NCI-H1092 treated with DMSO at 0.1 percent for 48 hours (cell line): ENCODE results near the gene PTPA.
A peak's percentile ranks its signal among the peaks of the same experiment; 100 is the strongest.
"Not testable (repeated sequence)": the region's sequence is repeated elsewhere in the genome, so short reads cannot be mapped to it uniquely, and the experiment has no call there.

Experiments
- DNase-seq: peaks from one replicate; lab custom pipeline; 2025; lab: John Stamatoyannopoulos, UW

Gene PTPA

GRCh38 chr9:129160712-129161533, 49.7 kb downstream of the PTPA start:
- DNase-seq = no peak

DNA sequence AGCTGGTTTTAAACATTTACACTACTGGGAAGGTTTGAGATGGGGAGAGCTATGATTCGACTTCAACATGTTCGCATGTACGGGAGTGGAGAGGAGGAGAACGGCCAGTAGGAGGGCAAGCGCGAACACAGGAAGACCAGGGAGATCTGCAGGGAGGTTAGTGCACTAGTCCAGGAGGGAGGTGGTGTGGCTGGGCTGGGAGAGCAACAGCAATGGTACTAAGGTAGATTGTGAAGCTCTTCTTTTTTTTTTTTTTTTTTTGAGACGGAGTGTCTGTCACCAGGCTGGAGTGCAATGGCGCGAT, 50.3 kb downstream of the PTPA start:
- no peak for DNase-seq

GRCh38 chr9:129162497-129163197, 51.4 kb downstream of the PTPA start:
- DNase-seq = no peak

GRCh38 chr9:129163198-129163670, 52.0 kb downstream of the PTPA start:
- not testable (repeated sequence) for DNase-seq

DNA sequence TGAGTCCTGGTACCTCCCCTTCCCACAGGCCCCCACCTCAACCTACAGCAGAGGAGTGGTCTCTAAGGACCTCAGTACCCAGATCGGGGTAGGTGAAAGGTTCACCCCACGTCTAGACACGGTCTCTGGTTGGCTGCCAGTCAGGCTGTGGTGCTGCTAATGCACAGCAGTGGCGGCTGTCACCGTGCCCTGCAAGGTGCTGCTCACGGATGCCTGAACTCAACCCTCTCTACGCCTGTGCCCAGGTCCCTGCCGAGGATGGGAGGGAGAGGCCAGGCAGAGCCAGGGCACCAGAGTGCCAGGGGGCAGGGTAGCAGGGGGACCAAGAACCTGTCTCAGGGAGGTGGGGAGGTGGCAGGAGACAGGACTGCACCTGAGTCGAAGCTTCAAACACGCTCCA, 52.5 kb downstream of the PTPA start:
- no peak for DNase-seq

- no peak for DNase-seq
Measured at GRCh38 chr9:129164246-129164930, 53.2 kb downstream of the PTPA start.

DNA sequence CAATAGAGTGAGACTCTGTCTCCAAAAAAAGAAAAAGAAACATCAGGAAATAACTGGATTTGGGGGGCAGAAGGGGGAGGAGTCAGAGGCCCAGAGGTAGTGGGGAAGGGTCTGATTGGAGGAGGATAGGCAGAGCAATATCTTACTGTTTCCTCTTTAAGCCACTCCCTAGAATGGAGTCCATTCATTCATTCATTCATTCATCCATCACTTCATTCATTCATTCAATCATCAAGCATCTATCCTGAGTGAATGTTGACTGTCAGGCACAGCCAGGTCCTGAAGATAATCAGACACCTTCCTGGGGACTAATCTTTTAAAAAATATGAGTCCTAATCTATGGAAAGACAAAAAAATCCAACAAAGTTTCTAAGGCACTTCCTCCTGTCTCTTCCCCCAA, 54.0 kb downstream of the PTPA start:
- DNase-seq = no peak

- no peak for DNase-seq
Measured at GRCh38 chr9:129166623-129167557, 55.7 kb downstream of the PTPA start.

DNA sequence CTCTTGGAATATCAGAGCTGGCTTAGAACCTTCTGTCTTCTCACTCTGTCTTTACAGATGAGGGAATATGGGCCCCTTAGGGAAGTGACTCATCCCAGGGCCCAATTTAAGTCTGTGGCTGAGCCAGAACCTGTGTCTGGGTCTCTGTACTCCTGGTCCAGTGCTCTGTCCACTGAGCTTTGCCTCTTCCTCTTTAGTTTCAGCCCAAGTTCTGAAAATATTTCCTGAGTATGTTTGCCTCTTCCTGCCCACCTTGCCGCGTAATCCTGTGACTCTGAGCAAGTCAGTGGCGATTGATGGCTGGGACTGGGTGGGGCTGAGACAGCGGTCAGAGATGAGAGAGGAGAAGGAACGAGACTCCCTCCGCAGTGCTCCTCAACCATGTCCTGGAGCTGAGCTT, 59.0 kb downstream of the PTPA start:
- no peak for DNase-seq

GRCh38 chr9:129171993-129172751, 61.0 kb downstream of the PTPA start:
- no peak for DNase-seq

DNA sequence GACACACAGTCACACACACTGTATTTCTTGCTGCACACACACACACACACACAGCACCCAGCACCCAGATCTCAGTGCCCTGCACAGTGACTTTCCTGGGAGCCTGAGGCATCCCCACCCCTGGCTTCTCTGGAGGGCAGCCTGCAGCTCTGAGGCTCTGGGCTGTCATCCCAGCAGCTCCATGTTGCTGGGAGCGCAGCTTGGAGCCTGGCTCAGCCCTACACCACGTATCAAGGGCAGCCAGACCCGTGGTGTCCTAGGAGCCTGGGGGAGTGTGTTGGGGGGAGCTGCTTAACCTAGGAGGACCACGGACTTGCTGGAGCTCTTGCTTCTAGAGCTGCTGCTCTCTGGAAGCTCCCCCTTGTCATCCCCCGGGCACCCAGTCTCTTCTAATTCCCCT, 61.6 kb downstream of the PTPA start:
- DNase-seq = no peak

- no peak for DNase-seq
Measured at GRCh38 chr9:129173296-129174101, 62.3 kb downstream of the PTPA start.

DNA sequence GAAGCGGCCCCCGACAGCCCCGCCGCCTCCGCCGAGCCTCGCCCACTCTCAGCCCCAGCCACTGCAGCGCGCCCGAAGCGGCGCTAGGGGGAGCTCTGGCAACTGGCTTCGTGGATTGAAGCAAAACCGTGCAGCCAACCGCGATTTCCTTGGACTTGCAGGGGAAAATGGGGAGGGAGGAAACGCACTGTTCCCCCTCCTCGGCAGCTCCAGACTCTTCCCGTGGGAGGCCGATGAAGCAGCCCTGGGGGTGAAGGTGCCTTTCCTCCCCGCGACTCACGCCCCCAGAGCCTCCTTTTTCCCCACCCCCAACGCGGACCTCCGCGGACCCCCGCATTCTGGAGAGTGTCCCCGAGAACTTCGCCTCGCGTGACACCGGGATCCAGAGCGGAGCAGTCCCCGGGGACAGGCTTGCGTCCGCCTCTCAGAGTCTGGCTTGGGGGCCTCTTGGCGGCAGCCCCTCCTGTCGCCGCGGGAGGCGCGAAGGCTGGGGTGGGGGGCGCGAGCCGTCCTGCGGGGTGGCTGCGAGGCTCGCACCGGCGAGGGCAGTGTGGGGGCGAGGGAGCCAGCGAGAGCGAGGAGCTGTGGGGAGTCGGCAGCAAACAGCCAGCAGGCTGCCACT, 63.0 kb downstream of the PTPA start:
- DNase-seq = peak; percentile 77

- peak; percentile 9 for DNase-seq
Measured at GRCh38 chr9:129174724-129175514, 63.7 kb downstream of the PTPA start.

- DNase-seq = no peak
Measured at GRCh38 chr9:129175515-129175824, 64.3 kb downstream of the PTPA start.

DNA sequence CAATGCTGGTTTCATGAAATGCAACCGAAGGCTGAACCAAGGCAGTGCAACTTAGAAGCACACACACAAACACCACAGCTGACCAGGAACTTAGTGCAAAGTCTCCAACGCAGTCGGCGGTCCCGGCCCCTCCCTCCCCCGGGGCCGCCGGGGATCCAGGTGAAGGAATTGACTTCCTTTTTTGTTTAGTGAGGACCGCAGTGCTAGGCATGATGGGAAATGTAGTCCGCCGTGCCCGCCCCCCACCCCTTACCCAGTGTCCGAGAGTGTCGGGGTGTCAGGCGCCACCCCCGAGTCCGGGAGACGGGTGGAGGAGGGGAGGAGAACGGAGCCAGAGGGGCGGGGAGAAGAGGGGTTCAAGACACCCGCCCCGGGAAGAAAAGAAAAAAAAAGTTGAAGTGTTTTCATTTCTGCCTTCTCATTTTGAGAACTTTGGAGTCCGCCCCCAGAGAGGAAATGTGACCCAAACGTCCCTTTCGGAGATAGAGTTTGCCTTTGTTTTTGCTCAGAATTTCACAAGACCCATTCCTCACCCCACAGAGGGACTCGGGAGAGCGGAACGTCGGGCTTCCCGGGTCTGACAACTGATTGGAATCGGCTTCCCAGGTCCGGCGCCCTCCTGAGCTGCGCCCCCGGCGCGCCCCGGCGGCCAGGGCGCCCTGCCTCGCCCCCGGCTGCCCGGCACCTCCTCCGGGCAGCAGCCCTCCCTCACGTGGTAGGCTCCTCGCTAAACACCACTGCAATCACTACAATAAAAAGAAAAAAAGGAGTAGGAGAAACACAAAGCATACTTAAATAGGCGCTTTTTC, 64.8 kb downstream of the PTPA start:
- no peak for DNase-seq

GRCh38 chr9:129176701-129177442, 65.7 kb downstream of the PTPA start:
- peak; percentile 15 for DNase-seq

DNA sequence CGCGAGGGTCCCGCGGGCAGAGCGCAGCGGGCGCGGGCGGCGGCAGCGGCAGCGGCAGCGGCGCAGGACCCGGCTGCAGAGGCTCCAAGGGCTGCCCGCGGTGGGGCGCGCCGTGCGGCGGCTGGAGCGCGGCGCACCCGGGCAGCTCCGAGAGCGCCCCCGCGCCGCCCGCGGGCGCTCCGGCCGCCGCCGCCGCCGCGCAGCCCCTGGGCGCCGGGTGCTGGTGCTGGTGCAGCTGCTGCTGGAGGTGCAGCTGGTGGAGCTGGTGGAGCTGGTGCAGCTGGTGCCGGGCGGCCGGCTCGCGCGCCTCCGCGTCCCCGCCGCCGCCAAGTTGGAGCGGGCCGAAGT, 66.2 kb downstream of the PTPA start:
- no peak for DNase-seq
